GM12878 (cell line): ENCODE data around the gene DSC3. TPM values are rescaled to one million over a fixed set of nuclear protein-coding genes. Genes with fewer than 3 reads are reported as not detected.

Source experiments
- ATAC-seq: fragments of 200-7000 bp; cut with Tn5 transposase; 3 replicates; pipeline ENCODE4 v1.9.1; 2020; ENCODE audit warnings: mild to moderate bottlenecking, moderate library complexity
- BruUV-seq: library from RNA; stranded (reverse); fragments of 400-500 nt; replicated peaks from 2 replicates; lab custom pipeline; 2021; lab: Mats Ljungman, UMichigan
- CTCF ChIA-PET: fragments of 300-600 bp; sonication (Branson Sonifier 250); formaldehyde crosslinking; extraction: SDS; loops from one replicate; lab custom pipeline; 2021; ENCODE audit warnings: inconsistent platforms; lab: Yijun Ruan, JAX
- POLR2A ChIA-PET: fragments of 350-600 bp; formaldehyde crosslinking; extraction: SDS; loops from one replicate; lab custom pipeline; 2021; ENCODE audit warnings: inconsistent platforms; lab: Charles Lee
- RAD21 ChIA-PET: fragments of 300-600 bp; sonication (Branson Sonifier 250); formaldehyde crosslinking; loops from one replicate; lab custom pipeline; 2023; ENCODE audit warnings: antibody characterized with exemption; ENCODE audit not compliant: unreplicated experiment; lab: Charles Lee
- SMC1A ChIA-PET: fragments of 300-600 bp; sonication (Branson Sonifier 250); formaldehyde crosslinking; loops from one replicate; lab custom pipeline; 2023; ENCODE audit not compliant: unreplicated experiment, uncharacterized antibody; lab: Charles Lee
- DNase-seq: peaks from one replicate; pipeline ENCODE4 v3.0.0-alpha.2; 2011; ENCODE audit warnings: low read depth, low spot score
- FAIRE-seq: peaks from 3 replicates; lab custom pipeline; 2011; peaks lifted over from hg19 to GRCh38; lab: Jason Lieb, UNC
- H2AFZ ChIP-seq: 2 replicates; pipeline ENCODE4 v1.6.0; 2011; ENCODE audit warnings: low read depth, low read length, control low read depth; ENCODE audit not compliant: control insufficient read depth
- H3K27ac ChIP-seq: 2 replicates; pipeline ENCODE4 v1.5.1; 2011; ENCODE audit warnings: control low read depth; ENCODE audit not compliant: control insufficient read depth, insufficient read depth
- H3K27me3 ChIP-seq, 2 experiments: replicated peaks in 1 of 2; 2 replicates each; pipeline versions ENCODE4 v1.6.0 to v1.6.1; 2011; ENCODE audit warnings: low read length in 1 of 2; ENCODE audit not compliant: control insufficient read depth in 2 of 2, insufficient read depth in 2 of 2
- H3K36me3 ChIP-seq, 2 experiments: 2 replicates each; pipeline ENCODE4 v1.5.1; 2011; ENCODE audit warnings: low read length in 1 of 2; ENCODE audit not compliant: control insufficient read depth in 2 of 2, insufficient read depth in 2 of 2
- H3K4me1 ChIP-seq: 2 replicates; pipeline ENCODE4 v1.6.1; 2011; ENCODE audit warnings: mild to moderate bottlenecking, low read length, moderate library complexity, mixed read lengths; ENCODE audit not compliant: control insufficient read depth, insufficient read depth
- H3K4me2 ChIP-seq: 2 replicates; pipeline ENCODE4 v1.6.0; 2011; ENCODE audit warnings: control low read depth; ENCODE audit not compliant: control insufficient read depth, insufficient read depth
- H3K4me3 ChIP-seq: fragments of 200-600 bp; sonication (generic); 2 replicates; pipeline ENCODE4 v1.5.1; 2016
- H3K79me2 ChIP-seq: 2 replicates; pipeline ENCODE4 v1.6.0; 2011; ENCODE audit warnings: low read length; ENCODE audit not compliant: control insufficient read depth, insufficient read depth
- H3K9ac ChIP-seq: 2 replicates; pipeline ENCODE4 v1.8.0; 2011; ENCODE audit warnings: low read length, control low read depth, mixed read lengths; ENCODE audit not compliant: control insufficient read depth, insufficient read depth
- H3K9me3 ChIP-seq: replicated peaks from 3 replicates; pipeline ENCODE4 v1.5.1; 2011; ENCODE audit warnings: mild to moderate bottlenecking, low read length; ENCODE audit not compliant: control insufficient read depth, insufficient read depth
- H4K20me1 ChIP-seq: 2 replicates; pipeline ENCODE4 v1.6.0; 2011; ENCODE audit not compliant: control insufficient read depth, insufficient read depth
- FOXM1 ChIP-seq: IDR thresholded peaks from 2 replicates; pipeline ENCODE4 v1.6.1; 2012; ENCODE audit warnings: low read depth, mild to moderate bottlenecking, inconsistent platforms, low read length, moderate library complexity
- HDAC2 ChIP-seq: fragments of 200-600 bp; sonication (generic); IDR thresholded peaks from 2 replicates; pipeline ENCODE4 v1.6.1; 2017
- HDAC6 ChIP-seq: fragments of 200-600 bp; sonication (generic); IDR thresholded peaks from one replicate; pipeline ENCODE4 v1.8.0; 2017; ENCODE audit warnings: antibody characterized with exemption; ENCODE audit not compliant: unreplicated experiment
- IKZF1 ChIP-seq: fragments of 450-650 bp; conservative IDR thresholded peaks from 2 replicates; pipeline ENCODE4 v1.6.1; 2017; ENCODE audit warnings: antibody characterized with exemption, mild to moderate bottlenecking
- JUND ChIP-seq: IDR thresholded peaks from 2 replicates; pipeline ENCODE4 v1.6.1; 2012; ENCODE audit warnings: low read depth, mild to moderate bottlenecking, low read length, improper control_type of control experiment, moderate library complexity
- MTA3 ChIP-seq: IDR thresholded peaks from 2 replicates; pipeline ENCODE4 v1.6.1; 2012; ENCODE audit warnings: low read length, inconsistent platforms, borderline replicate concordance
- MYC ChIP-seq: IDR thresholded peaks from 2 replicates; pipeline ENCODE4 v1.6.1; 2011; ENCODE audit warnings: mild to moderate bottlenecking, low read length, moderate library complexity, inconsistent platforms; ENCODE audit not compliant: insufficient read depth, insufficient replicate concordance, insufficient read length, severe bottlenecking
- PAX5 ChIP-seq: IDR thresholded peaks from 2 replicates; pipeline ENCODE4 v1.6.1; 2011; ENCODE audit warnings: low read depth, low read length, borderline replicate concordance
- PML ChIP-seq: IDR thresholded peaks from 2 replicates; pipeline ENCODE4 v1.6.1; 2012; ENCODE audit warnings: low read length, inconsistent platforms
- SMAD5 ChIP-seq: IDR thresholded peaks from 2 replicates; pipeline ENCODE4 v1.6.1; 2016; ENCODE audit warnings: antibody characterized with exemption, low read depth
- ZNF622 ChIP-seq: fragments of 450-650 bp; IDR thresholded peaks from 2 replicates; pipeline ENCODE4 v1.6.1; 2017; ENCODE audit warnings: mild to moderate bottlenecking, inconsistent platforms
- ZZZ3 ChIP-seq: IDR thresholded peaks from 2 replicates; pipeline ENCODE4 v1.6.1; 2011; ENCODE audit warnings: low read depth; ENCODE audit not compliant: control insufficient read depth, insufficient read length
- WGBS: methylation state at CpG from one replicate; pipeline ENCODE4 v1.1.6; 2016; ENCODE audit warnings: low lambda C conversion rate; ENCODE audit not compliant: insufficient replicate concordance, insufficient coverage; ENCODE audit errors: missing lambda C conversion rate; 5-methylcytosine and 5-hydroxymethylcytosine counted together
- in situ Hi-C: fragments of 300-500 bp; cut with MboI; formaldehyde crosslinking; loops from 9 replicates; pipeline ENCODE4 v1.14.3; 2018; ENCODE audit warnings: mixed read lengths
- intact Hi-C: fragments of 100-400 bp; cut with micrococcal nuclease; formaldehyde crosslinking; loops from one replicate; pipeline ENCODE4 v1.14.2; 2022; ENCODE audit not compliant: unreplicated experiment
- polyA plus RNA-seq, 11 experiments: library from polyadenylated mRNA; depleted of rRNA in 4 of 11; unstranded in 6 of 11; stranded (reverse) in 5 of 11; fragments of >200 nt; fragmentation: Nextera tagmentation in 4 of 11; fragmentation: Illumina TruSeq in 1 of 11; extraction: Ambion mirVana in 4 of 11; extraction: Trizol in 1 of 11; gene quantifications; 1 replicate in 1 of 11; 2 replicates in 10 of 11; pipeline versions ENCODE4 v1.2.1 to v1.2.3, GENCODE V29; 2011 to 2016; ENCODE audit warnings: inconsistent platforms in 2 of 11, missing spikeins in 2 of 11, low read depth in 1 of 11
- total RNA-seq, 4 experiments: library from RNA; depleted of rRNA in 3 of 4; stranded (reverse); fragments of >200 nt in 3 of 4; fragmentation: Illumina TruSeq in 1 of 4; extraction: Trizol in 1 of 4; gene quantifications; 2 replicates each; pipeline versions ENCODE4 v1.2.1 to v1.2.3, GENCODE V29; 2013 to 2021
- TF ChIP-seq, protein P1 (sequence below): fragments of 150-350 bp; IDR thresholded peaks from 2 replicates; pipeline ENCODE4 v1.6.1; 2014; ENCODE audit warnings: mild to moderate bottlenecking, low read depth, low read length

Gene DSC3
- total and polyA plus RNA-seq, 10 of the 15 experiments (the other 5 are each of a cell fraction or from before 2014, with no cell fraction given): 0.01 to 2.9 (median 1.6) TPM

DNA sequence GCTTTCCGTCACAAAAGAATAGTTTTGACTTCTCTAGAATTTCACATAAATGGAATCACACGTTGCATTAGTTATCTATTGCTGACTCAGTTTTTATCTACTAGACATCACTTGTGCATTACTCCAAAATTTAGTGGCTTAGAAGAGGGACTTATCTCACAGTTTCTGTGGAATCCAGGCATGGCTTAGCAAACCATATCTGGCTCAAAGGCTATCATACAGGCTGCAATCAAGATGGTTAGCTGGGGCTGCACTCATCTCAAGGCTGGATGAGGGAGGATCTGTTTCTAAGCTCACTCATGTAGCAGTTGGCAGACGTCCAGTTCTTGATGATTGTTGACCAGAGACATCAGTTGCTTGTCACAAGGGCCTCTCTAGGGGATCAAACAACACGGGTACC, 6.6 kb upstream of the DSC3 start (continued):
- TF ChIP-seq, protein P1, sequence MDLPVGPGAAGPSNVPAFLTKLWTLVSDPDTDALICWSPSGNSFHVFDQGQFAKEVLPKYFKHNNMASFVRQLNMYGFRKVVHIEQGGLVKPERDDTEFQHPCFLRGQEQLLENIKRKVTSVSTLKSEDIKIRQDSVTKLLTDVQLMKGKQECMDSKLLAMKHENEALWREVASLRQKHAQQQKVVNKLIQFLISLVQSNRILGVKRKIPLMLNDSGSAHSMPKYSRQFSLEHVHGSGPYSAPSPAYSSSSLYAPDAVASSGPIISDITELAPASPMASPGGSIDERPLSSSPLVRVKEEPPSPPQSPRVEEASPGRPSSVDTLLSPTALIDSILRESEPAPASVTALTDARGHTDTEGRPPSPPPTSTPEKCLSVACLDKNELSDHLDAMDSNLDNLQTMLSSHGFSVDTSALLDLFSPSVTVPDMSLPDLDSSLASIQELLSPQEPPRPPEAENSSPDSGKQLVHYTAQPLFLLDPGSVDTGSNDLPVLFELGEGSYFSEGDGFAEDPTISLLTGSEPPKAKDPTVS: no peak
- no peak for TF ChIP-seq PAX5
- TF ChIP-seq PML: no peak

DNA sequence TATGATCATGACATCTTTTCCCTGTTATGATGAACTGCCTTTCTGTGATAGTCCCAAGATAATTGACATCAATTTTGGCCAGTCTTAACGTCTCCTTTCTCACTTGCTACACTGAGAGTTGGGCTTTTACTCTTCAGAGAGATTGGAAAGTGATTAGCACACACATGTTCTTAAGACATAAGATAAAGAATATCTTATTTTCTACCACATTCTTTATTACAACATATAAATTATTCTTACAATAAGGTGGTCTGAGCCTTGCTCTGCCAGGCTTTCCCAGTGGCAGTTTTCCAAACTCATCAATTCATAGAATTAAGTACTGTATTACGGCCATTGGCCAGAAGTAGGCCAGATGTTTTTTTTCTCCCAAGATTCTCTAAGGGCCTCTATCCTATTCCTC, 5.7 kb upstream of the DSC3 start:
- ATAC-seq (no peak), DNase-seq (no peak), FAIRE-seq (no peak)
- Histone ChIP-seq H3K4me2 (no peak overlapping the region), H4K20me1 (no peaks in the 10 kb centered on the region), H3K9me3 (no peaks in the 10 kb centered on the region), H3K27ac (no peak overlapping the region), H2AFZ (no peak overlapping the region), H3K4me3 (no peak overlapping the region), H3K79me2 (no peaks in the 10 kb centered on the region), H3K36me3 (no peaks in the 10 kb centered on the region), H3K9ac (no peak overlapping the region), H3K4me1 (no peaks in the 10 kb centered on the region), H3K27me3 (peaks cover 0 to 2% of the 10 kb centered on the region in 2 experiments; a peak in 2 of 4 replicates)
- no TSS peak for BruUV-seq
- ChIA-PET CTCF (no interaction called here), POLR2A (no interaction called here), RAD21 (no interaction called here), SMC1A (no interaction called here)
- 2% methylated on average over 2 of the region's 2 CpGs for WGBS
- TF ChIP-seq ZZZ3 (no peak), MTA3 (no peak)
- in situ Hi-C loops: no loop called here
- intact Hi-C loops: no loop called here

DNA sequence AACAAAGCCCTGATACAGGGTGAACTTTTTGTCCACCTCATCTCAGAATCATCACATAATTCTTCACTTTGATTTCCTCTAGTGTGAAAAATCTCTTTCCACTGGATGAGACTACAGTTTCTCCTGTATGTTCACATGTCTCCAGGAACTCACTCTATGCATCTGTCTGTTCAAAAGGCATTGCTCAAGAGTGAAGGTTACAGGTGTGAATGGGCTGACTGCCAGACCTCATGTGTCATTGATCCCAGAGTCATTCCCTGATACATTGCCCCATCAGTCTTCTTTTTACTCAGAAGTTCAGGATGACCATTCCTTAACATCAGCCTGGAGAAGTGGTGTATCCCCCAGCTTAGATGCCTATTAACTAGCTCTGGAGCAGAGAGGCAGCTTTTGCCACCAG, 4.4 kb upstream of the DSC3 start:
- DNase-seq (no peak), FAIRE-seq (no peak), ATAC-seq (no peak)
- no TSS peak for BruUV-seq
- ChIA-PET SMC1A (no interaction called here), RAD21 (no interaction called here)
- in situ Hi-C loops: no loop called here
- Histone ChIP-seq H3K4me2 (no peak overlapping the region), H3K36me3 (no peaks in the 10 kb centered on the region), H4K20me1 (no peaks in the 10 kb centered on the region), H3K27me3 (peaks cover 2 to 8% of the 10 kb centered on the region in 2 experiments; a peak in 3 of 4 replicates)
- TF ChIP-seq ZNF622 (no peak), FOXM1 (no peak), MYC (no peak), HDAC2 (no peak), JUND (no peak), IKZF1 (no peak), HDAC6 (no peak), SMAD5 (no peak)
- TF ChIP-seq, all 136 proteins: peak for 0
- intact Hi-C loops: no loop called here
- H3K4me3 ChIP-seq: no peak overlapping the region
- no peaks in the 10 kb centered on the region for H3K79me2 ChIP-seq
- H3K9me3 ChIP-seq: no peaks in the 10 kb centered on the region; the same call in 2 of the 3 replicates
- no peak overlapping the region for H3K9ac ChIP-seq
- CTCF ChIA-PET: no interaction called here
- H3K27ac ChIP-seq: no peak overlapping the region
- H3K4me1 ChIP-seq: no peaks in the 10 kb centered on the region
- POLR2A ChIA-PET: no interaction called here
- no peak overlapping the region for H2AFZ ChIP-seq
